Type B pancreatic cell (in vitro differentiated cells): ENCODE measurements around the gene CALML6. TPM values are rescaled to one million over a fixed set of nuclear protein-coding genes. Genes with fewer than 3 reads are reported as not detected.

ENCODE experiments used
- DNase-seq: peaks from one replicate; pipeline ENCODE4 v3.0.0; 2021; ENCODE audit warnings: mixed read lengths; ENCODE audit not compliant: unreplicated experiment; ENCODE audit errors: extremely low spot score
- H3K27ac Mint-ChIP-seq: 2 replicates; pipeline ENCODE4 v1.8.0; 2021; ENCODE audit warnings: mild to moderate bottlenecking, mixed read lengths
- H3K27me3 Mint-ChIP-seq: 2 replicates; pipeline ENCODE4 v1.8.0; 2021; ENCODE audit warnings: mixed read lengths
- H3K36me3 Mint-ChIP-seq: 2 replicates; pipeline ENCODE4 v1.8.0; 2021; ENCODE audit warnings: mixed read lengths
- H3K4me1 Mint-ChIP-seq: one replicate; pipeline ENCODE4 v1.8.0; 2021; ENCODE audit warnings: mixed read lengths; ENCODE audit not compliant: unreplicated experiment
- H3K4me3 Mint-ChIP-seq: 2 replicates; pipeline ENCODE4 v1.8.0; 2021; ENCODE audit warnings: mild to moderate bottlenecking, mixed read lengths
- H3K9me3 Mint-ChIP-seq: 2 replicates; pipeline ENCODE4 v1.8.0; 2021; ENCODE audit warnings: mixed read lengths
- total RNA-seq: library from RNA; stranded (reverse); gene quantifications from 2 replicates; pipeline ENCODE4 v1.2.1, GENCODE V29; 2021; ENCODE audit warnings: low replicate concordance
- TF ChIP-seq, protein P1 (sequence below): fragments of 200-600 bp; sonication (generic); conservative IDR thresholded peaks from 2 replicates; pipeline ENCODE4 v1.5.0; 2021; ENCODE audit warnings: antibody characterized with exemption, mild to moderate bottlenecking

The CALML6 gene
- total RNA-seq, 1 donor from 2014 or later = 0.65 TPM

GRCh38 chr1:1945782-1946393 is 30.8 kb downstream of the CALML6 start:
- Mint-ChIP-seq H3K4me3 (no peak overlapping the region), H3K27me3 (peaks cover 12% of the 10 kb centered on the region), H3K4me1 (peaks cover 4% of the 10 kb centered on the region), H3K36me3 (no peaks in the 10 kb centered on the region), H3K9me3 (no peaks in the 10 kb centered on the region), H3K27ac (no peak overlapping the region)
- no peak for DNase-seq
- TF ChIP-seq, protein P1, sequence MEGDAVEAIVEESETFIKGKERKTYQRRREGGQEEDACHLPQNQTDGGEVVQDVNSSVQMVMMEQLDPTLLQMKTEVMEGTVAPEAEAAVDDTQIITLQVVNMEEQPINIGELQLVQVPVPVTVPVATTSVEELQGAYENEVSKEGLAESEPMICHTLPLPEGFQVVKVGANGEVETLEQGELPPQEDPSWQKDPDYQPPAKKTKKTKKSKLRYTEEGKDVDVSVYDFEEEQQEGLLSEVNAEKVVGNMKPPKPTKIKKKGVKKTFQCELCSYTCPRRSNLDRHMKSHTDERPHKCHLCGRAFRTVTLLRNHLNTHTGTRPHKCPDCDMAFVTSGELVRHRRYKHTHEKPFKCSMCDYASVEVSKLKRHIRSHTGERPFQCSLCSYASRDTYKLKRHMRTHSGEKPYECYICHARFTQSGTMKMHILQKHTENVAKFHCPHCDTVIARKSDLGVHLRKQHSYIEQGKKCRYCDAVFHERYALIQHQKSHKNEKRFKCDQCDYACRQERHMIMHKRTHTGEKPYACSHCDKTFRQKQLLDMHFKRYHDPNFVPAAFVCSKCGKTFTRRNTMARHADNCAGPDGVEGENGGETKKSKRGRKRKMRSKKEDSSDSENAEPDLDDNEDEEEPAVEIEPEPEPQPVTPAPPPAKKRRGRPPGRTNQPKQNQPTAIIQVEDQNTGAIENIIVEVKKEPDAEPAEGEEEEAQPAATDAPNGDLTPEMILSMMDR = no peak

GRCh38 chr1:1946540-1946939 is 31.5 kb downstream of the CALML6 start:
- H3K36me3 Mint-ChIP-seq = no peaks in the 10 kb centered on the region
- no peak overlapping the region for H3K4me3 Mint-ChIP-seq
- H3K27ac Mint-ChIP-seq = no peak overlapping the region
- TF ChIP-seq, protein P1 = no peak
- H3K27me3 Mint-ChIP-seq = peaks cover 15% of the 10 kb centered on the region
- H3K4me1 Mint-ChIP-seq = peaks cover 4% of the 10 kb centered on the region
- DNase-seq = no peak
- H3K9me3 Mint-ChIP-seq = no peaks in the 10 kb centered on the region

GRCh38 chr1:1947493-1947892 is 32.4 kb downstream of the CALML6 start:
- Mint-ChIP-seq H3K36me3 (no peaks in the 10 kb centered on the region), H3K27ac (no peak overlapping the region), H3K4me1 (peaks cover 4% of the 10 kb centered on the region), H3K4me3 (no peak overlapping the region), H3K9me3 (no peaks in the 10 kb centered on the region), H3K27me3 (peaks cover 17% of the 10 kb centered on the region)
- DNase-seq = peak; percentile 67
- TF ChIP-seq, protein P1 = no peak

- DNase-seq = no peak
- no peaks in the 10 kb centered on the region for H3K9me3 Mint-ChIP-seq
- peaks cover 17% of the 10 kb centered on the region for H3K27me3 Mint-ChIP-seq
- H3K4me3 Mint-ChIP-seq = no peak overlapping the region
- no peaks in the 10 kb centered on the region for H3K36me3 Mint-ChIP-seq
- H3K27ac Mint-ChIP-seq = no peak overlapping the region
- peaks cover 3% of the 10 kb centered on the region for H3K4me1 Mint-ChIP-seq
- TF ChIP-seq, protein P1 = no peak
Observed at GRCh38 chr1:1948783-1949182, 33.7 kb downstream of the CALML6 start.

GRCh38 chr1:1950940-1951339 is 35.9 kb downstream of the CALML6 start:
- Mint-ChIP-seq H3K9me3 (no peaks in the 10 kb centered on the region), H3K27me3 (peaks cover 14% of the 10 kb centered on the region), H3K36me3 (no peaks in the 10 kb centered on the region), H3K4me3 (no peak overlapping the region), H3K27ac (no peak overlapping the region), H3K4me1 (no peaks in the 10 kb centered on the region)
- DNase-seq = no peak
- TF ChIP-seq, protein P1 = no peak
